Esophagus muscularis mucosa (tissue), 4 donors: ENCODE results near the gene RNF26. TPM values are rescaled to one million over a fixed set of nuclear protein-coding genes. Genes with fewer than 3 reads are reported as not detected.
A peak's percentile ranks its signal among the peaks of the same experiment; 100 is the strongest.

Source experiments
- DNase-seq: peaks from one replicate; pipeline ENCODE4 v3.0.0-alpha.2; 2017; ENCODE audit errors: extremely low spot score
- H3K27ac ChIP-seq, 4 donors: fragments of 200-600 bp; sonication (generic); replicated peaks in 1 of 4; 1 replicate in 3 of 4; 2 replicates in 1 of 4; pipeline ENCODE4 v1.5.1; 2016 to 2019; ENCODE audit warnings: mild to moderate bottlenecking in 1 of 4
- H3K27me3 ChIP-seq, 4 donors: fragments of 200-600 bp; sonication (generic); one replicate each; pipeline versions ENCODE4 v1.5.1 to v1.6.0; 2016 to 2019
- H3K36me3 ChIP-seq, 4 donors: fragments of 200-600 bp; sonication (generic); one replicate each; pipeline ENCODE4 v1.5.1; 2016 to 2019
- H3K4me1 ChIP-seq, 4 donors: fragments of 200-600 bp; sonication (generic); one replicate each; pipeline ENCODE4 v1.5.1; 2016 to 2019
- H3K4me3 ChIP-seq, 4 donors: fragments of 200-600 bp; sonication (generic); 1 replicate in 2 of 4; 2 replicates in 2 of 4; pipeline ENCODE4 v1.5.1; 2016 to 2019; ENCODE audit warnings: mild to moderate bottlenecking in 4 of 4, moderate library complexity in 1 of 4
- H3K9me3 ChIP-seq, 4 donors: fragments of 200-600 bp; sonication (generic); 1 replicate in 3 of 4; 2 replicates in 1 of 4; pipeline ENCODE4 v1.5.1; 2016 to 2019
- EP300 ChIP-seq: sonication (generic); formaldehyde crosslinking; IDR thresholded peaks from one replicate; pipeline ENCODE4 v1.6.1; 2017; ENCODE audit warnings: antibody characterized with exemption
- POLR2A ChIP-seq: fragments of 450-650 bp; IDR thresholded peaks from one replicate; pipeline ENCODE4 v1.6.1; 2017; ENCODE audit warnings: antibody characterized with exemption, moderate library complexity, mild to moderate bottlenecking, low read depth
- POLR2AphosphoS5 ChIP-seq, 2 donors: sonication (generic); formaldehyde crosslinking; IDR thresholded peaks; one replicate each; pipeline ENCODE4 v1.6.1; 2017; ENCODE audit warnings: antibody characterized with exemption in 2 of 2
- WGBS: methylation state at CpG from one replicate; pipeline ENCODE4 v1.1.5; 2018; 5-methylcytosine and 5-hydroxymethylcytosine counted together
- intact Hi-C: fragments of 100-400 bp; cut with DNase I; formaldehyde crosslinking; loops from one replicate; pipeline ENCODE4 v1.15.1; 2023
- total RNA-seq, 4 donors: library from RNA; depleted of rRNA; stranded (reverse); fragments of >200 nt; gene quantifications; one replicate each; pipeline versions ENCODE4 v1.1.0 to v1.2.1, GENCODE V29; 2016
- TF ChIP-seq, protein P1 (sequence below), 3 experiments: fragments of 200-600 bp in 2 of 3; fragments of 450-650 bp in 1 of 3; sonication (generic) in 2 of 3; IDR thresholded peaks; one replicate each; pipeline ENCODE4 v1.5.1; 2017 to 2019; ENCODE audit warnings: antibody characterized with exemption in 3 of 3, mild to moderate bottlenecking in 2 of 3, moderate library complexity in 1 of 3

RNF26 gene
- total RNA-seq, 4 donors from 2014 or later: 14.2 to 33.2 (median 20.9) TPM

DNA sequence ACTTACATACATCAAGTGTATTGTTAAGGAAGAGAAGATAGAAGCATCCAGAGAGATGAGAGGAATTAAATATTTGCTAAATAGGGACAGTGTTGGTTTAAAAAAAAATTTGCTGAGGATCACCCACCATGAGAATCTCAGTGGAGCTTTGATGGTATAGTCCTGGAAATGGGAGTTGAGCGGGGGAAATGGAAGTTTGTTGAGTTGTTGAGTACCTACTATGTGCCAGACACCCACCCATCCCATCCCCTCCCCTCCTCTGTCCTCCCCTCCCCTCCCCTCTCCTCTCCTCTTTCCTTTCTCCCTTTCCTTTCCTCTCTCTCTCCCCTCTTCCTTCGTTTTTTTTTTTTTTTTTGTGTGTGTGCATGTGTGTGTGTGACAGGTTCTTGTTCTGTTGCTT, 16.9 kb downstream of the RNF26 start:
- Histone ChIP-seq H3K27ac (no peak overlapping the region), H3K4me3 (no peak overlapping the region), H3K27me3 (no peaks in the 10 kb centered on the region), H3K36me3 (no peaks in the 10 kb centered on the region), H3K9me3 (no peaks in the 10 kb centered on the region), H3K4me1 (peaks cover 14 to 30% (median 22%) of the 10 kb centered on the region in 4 donors)
- no peak for TF ChIP-seq EP300
- TF ChIP-seq, protein P1, sequence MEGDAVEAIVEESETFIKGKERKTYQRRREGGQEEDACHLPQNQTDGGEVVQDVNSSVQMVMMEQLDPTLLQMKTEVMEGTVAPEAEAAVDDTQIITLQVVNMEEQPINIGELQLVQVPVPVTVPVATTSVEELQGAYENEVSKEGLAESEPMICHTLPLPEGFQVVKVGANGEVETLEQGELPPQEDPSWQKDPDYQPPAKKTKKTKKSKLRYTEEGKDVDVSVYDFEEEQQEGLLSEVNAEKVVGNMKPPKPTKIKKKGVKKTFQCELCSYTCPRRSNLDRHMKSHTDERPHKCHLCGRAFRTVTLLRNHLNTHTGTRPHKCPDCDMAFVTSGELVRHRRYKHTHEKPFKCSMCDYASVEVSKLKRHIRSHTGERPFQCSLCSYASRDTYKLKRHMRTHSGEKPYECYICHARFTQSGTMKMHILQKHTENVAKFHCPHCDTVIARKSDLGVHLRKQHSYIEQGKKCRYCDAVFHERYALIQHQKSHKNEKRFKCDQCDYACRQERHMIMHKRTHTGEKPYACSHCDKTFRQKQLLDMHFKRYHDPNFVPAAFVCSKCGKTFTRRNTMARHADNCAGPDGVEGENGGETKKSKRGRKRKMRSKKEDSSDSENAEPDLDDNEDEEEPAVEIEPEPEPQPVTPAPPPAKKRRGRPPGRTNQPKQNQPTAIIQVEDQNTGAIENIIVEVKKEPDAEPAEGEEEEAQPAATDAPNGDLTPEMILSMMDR (IDR thresholded peaks at IDR 0.05): no peak
- no peak for TF ChIP-seq POLR2A
- TF ChIP-seq POLR2AphosphoS5 (IDR thresholded peaks at IDR 0.05): no peak
- intact Hi-C loops: no loop called here
- WGBS: 50% methylated on average over 2 of the region's 2 CpGs
- DNase-seq: no peak

DNA sequence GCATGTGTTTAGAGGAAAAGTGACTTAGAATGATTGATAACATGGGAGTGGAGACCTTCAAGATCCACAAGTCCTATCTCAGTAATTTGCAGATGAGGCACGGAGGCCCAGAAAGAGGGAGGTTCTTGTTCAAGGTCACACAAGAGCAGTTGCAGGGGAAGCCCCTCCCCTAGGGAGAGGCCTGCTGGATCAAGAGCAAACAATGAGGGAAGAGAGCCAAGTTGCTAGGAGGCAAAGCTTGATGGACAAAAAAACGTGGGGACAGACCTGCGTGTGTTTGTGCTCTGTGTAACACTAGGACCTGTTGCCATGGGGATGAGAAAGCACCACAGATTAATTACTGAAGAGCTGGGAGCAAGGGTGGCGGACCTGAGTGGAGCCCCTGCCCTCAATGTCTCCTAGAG, 18.5 kb downstream of the RNF26 start:
- WGBS: 40% methylated on average over 4 of the region's 4 CpGs

DNA sequence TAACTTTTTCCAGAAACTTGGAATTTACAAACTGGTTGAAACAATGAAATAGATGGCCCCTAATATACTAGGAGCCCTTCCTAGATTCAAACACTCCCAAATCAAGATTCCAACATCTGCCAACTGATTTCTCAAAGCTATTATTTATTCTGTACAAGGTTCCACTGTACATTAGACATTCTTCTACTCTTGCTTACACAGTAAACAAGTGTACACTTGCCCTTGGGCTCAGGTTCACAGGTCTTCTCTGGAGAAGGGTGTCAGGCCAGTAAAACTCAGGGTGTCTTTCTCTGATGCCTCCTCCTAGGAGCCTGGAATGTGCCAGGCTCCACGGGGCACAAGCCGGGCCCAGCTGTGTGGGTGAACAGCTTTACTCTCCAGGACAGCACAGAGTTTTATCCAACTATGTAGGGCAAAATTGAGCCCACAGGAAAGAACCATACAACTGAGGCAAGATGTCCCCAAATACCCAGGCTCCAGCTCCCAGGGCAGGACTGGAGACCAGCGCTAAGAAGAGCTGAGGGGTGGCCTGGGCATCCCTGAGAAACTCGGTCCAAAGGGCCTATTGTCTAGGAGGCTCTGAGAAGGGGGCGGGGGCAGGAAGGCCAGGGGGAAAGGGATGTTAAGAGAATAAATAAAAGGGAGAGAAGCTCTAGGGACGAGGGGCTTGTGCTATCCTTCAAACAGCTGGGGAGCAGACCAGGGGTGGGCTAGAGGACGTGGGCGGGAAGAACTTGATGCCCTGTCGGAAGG, 20.9 kb downstream of the RNF26 start:
- DNase-seq: no peak
- no peak for TF ChIP-seq POLR2A
- TF ChIP-seq POLR2AphosphoS5 (IDR thresholded peaks at IDR 0.05): no peak
- TF ChIP-seq, protein P1 (IDR thresholded peaks at IDR 0.05): no peak
- TF ChIP-seq EP300: no peak
- peak overlapping the region in 3 of 4 donors; percentile 15 to 86 (median 85) for H3K27ac ChIP-seq
- H3K4me1 ChIP-seq: peaks cover 27 to 46% (median 35%) of the 10 kb centered on the region in 4 donors
- no peaks in the 10 kb centered on the region for H3K9me3 ChIP-seq
- H3K27me3 ChIP-seq: no peaks in the 10 kb centered on the region
- H3K36me3 ChIP-seq: peaks cover 11 to 31% (median 24%) of the 10 kb centered on the region in 4 donors
- intact Hi-C loops: loop anchor here (5.0 kb wide), 1 partner anchor 117 kb away; no protein-coding TSS in a partner anchor
- H3K4me3 ChIP-seq: no peak overlapping the region
- 73% methylated on average over 9 of the region's 9 CpGs for WGBS

More for the DNA sequence above, 18.5 kb downstream of the RNF26 start:
- Histone ChIP-seq H3K36me3 (peaks cover 0 to 9% (median 4%) of the 10 kb centered on the region in 4 donors), H3K27ac (peak overlapping the region; percentile 48 to 67 (median 50)), H3K27me3 (no peaks in the 10 kb centered on the region), H3K9me3 (no peaks in the 10 kb centered on the region), H3K4me3 (no peak overlapping the region), H3K4me1 (peaks cover 26 to 41% (median 33%) of the 10 kb centered on the region in 4 donors)
- intact Hi-C loops: no loop called here
- DNase-seq: no peak
- TF ChIP-seq POLR2AphosphoS5 (IDR thresholded peaks at IDR 0.05): peak in 1 of 2 donors; percentile 42
- TF ChIP-seq, protein P1 (IDR thresholded peaks at IDR 0.05): no peak

DNA sequence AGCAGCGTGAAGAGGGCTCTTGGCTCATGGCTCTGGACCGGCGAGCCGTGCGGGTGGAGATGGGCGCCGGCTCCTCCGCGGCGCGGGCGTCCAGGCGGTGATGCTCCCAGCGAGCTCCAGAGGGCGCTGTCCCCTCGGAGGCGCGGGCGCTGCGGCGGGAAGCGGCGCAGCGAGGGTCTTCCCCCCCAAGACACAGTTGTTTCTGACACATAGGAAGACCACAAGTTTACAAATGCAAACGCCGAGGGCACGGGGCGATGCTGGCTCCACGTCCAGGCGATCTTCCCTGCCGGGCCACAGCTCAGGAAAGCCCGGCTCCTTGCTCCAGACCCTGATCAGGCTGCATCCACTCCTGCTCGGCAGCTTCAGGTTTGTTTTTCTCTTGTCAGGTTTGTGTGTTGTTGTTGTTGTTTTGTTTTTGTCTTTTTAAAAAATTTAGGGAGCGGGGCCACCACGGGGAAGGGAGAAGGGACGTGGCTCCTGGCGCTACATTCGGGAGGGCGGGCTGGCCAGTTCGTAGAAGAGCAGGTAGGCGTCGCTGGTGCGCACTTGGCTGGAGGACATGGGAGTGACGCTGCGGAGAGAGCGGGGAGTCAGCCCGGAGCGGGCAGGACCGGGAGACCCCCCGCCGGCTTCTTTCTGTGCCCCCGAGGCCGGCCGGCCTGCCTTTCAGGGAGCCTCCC, 22.2 kb downstream of the RNF26 start:
- DNase-seq: no peak
- Histone ChIP-seq H3K27ac (peak overlapping the region; percentile 84 to 86 (median 86)), H3K36me3 (peaks cover 11 to 31% (median 24%) of the 10 kb centered on the region in 4 donors), H3K4me3 (peak overlapping the region; percentile 48 to 68 (median 62)), H3K4me1 (peaks cover 39 to 58% (median 47%) of the 10 kb centered on the region in 4 donors), H3K9me3 (no peaks in the 10 kb centered on the region), H3K27me3 (no peaks in the 10 kb centered on the region)
- TF ChIP-seq EP300 (no peak), POLR2AphosphoS5 (IDR thresholded peaks at IDR 0.05) (peak; percentile 39 to 47)
- TF ChIP-seq, protein P1 (IDR thresholded peaks at IDR 0.05): peak; percentile 69 to 96 (median 93)
- intact Hi-C loops: loop anchor here (1.0 to 5.0 kb wide), 2 partner anchors 18 to 116 kb away; no protein-coding TSS in a partner anchor
- WGBS: 2% methylated on average over 28 of the region's 54 CpGs
